IMR-90 (cell line): ENCODE data around the gene FAM200C. TPM values are rescaled to one million over a fixed set of nuclear protein-coding genes. Genes with fewer than 3 reads are reported as not detected.

Experiments used
- ATAC-seq: fragments of 200-7000 bp; cut with Tn5 transposase; 2 replicates; pipeline ENCODE4 v1.9.1; 2020; ENCODE audit warnings: low read depth, mild to moderate bottlenecking, moderate library complexity
- BruUV-seq: library from RNA; stranded (reverse); fragments of 400-500 nt; replicated peaks from 2 replicates; lab custom pipeline; 2021; lab: Mats Ljungman, UMichigan
- CTCF ChIA-PET: fragments of 300-600 bp; formaldehyde crosslinking; extraction: SDS; loops from one replicate; lab custom pipeline; 2021; ENCODE audit warnings: antibody characterized with exemption; lab: Yijun Ruan, JAX
- POLR2A ChIA-PET: fragments of 300-600 bp; sonication (Branson Sonifier 250); formaldehyde crosslinking; loops from one replicate; lab custom pipeline; 2022; ENCODE audit warnings: antibody characterized with exemption; ENCODE audit not compliant: unreplicated experiment; lab: Charles Lee
- DNase-seq: peaks from one replicate; pipeline ENCODE4 v3.0.0; 2013
- H2AFZ ChIP-seq: replicated peaks from 2 replicates; pipeline ENCODE3; 2013; ENCODE audit warnings: low read length, mild to moderate bottlenecking; ENCODE audit not compliant: poor library complexity
- H2AK5ac ChIP-seq: 2 replicates; pipeline ENCODE4 v1.6.1; 2013; ENCODE audit warnings: low read depth, low read length, inconsistent platforms
- H2AK9ac ChIP-seq: replicated peaks from 2 replicates; pipeline ENCODE3; 2013; ENCODE audit warnings: mild to moderate bottlenecking, low read depth, low read length, moderate library complexity; ENCODE audit not compliant: poor library complexity
- H2BK120ac ChIP-seq: 2 replicates; pipeline ENCODE4 v1.6.1; 2013; ENCODE audit warnings: low read depth, low read length, inconsistent platforms
- H2BK15ac ChIP-seq: 3 replicates; pipeline ENCODE4 v1.6.1; 2013; ENCODE audit warnings: low read depth, low read length, inconsistent platforms
- H2BK20ac ChIP-seq: 2 replicates; pipeline ENCODE4 v1.6.1; 2013; ENCODE audit warnings: low read depth, mild to moderate bottlenecking, inconsistent platforms, low read length, moderate library complexity
- H2BK5ac ChIP-seq: 2 replicates; pipeline ENCODE4 v1.6.1; 2013; ENCODE audit warnings: mild to moderate bottlenecking, low read depth, low read length, inconsistent platforms; ENCODE audit not compliant: poor library complexity, severe bottlenecking
- H3K14ac ChIP-seq: replicated peaks from 2 replicates; pipeline ENCODE4 v1.6.1; 2013; ENCODE audit warnings: low read depth, low read length, inconsistent platforms
- H3K18ac ChIP-seq: 2 replicates; pipeline ENCODE4 v1.6.1; 2013; ENCODE audit warnings: low read depth, low read length, control low read depth
- H3K23ac ChIP-seq: 2 replicates; pipeline ENCODE4 v1.6.1; 2013; ENCODE audit warnings: low read depth, low read length, inconsistent platforms
- H3K27ac ChIP-seq: 2 replicates; pipeline ENCODE4 v1.5.1; 2013; ENCODE audit warnings: mild to moderate bottlenecking, control low read depth, low read length; ENCODE audit not compliant: insufficient read depth
- H3K27me3 ChIP-seq: 2 replicates; pipeline ENCODE4 v1.6.1; 2013; ENCODE audit warnings: low read length; ENCODE audit not compliant: control insufficient read depth, insufficient read depth
- H3K36me3 ChIP-seq: 2 replicates; pipeline ENCODE4 v1.6.1; 2013; ENCODE audit warnings: low read length, mixed read lengths; ENCODE audit not compliant: control insufficient read depth, insufficient read depth
- H3K4ac ChIP-seq: 2 replicates; pipeline ENCODE4 v1.6.1; 2013; ENCODE audit warnings: low read depth, low read length, inconsistent platforms
- H3K4me1 ChIP-seq: 2 replicates; pipeline ENCODE4 v1.6.1; 2013; ENCODE audit warnings: low read length, mixed read lengths; ENCODE audit not compliant: control insufficient read depth, insufficient read depth
- H3K4me2 ChIP-seq: 2 replicates; pipeline ENCODE4 v1.6.1; 2013; ENCODE audit warnings: low read depth, mild to moderate bottlenecking, control low read depth, low read length, moderate library complexity
- H3K4me3 ChIP-seq: 2 replicates; pipeline ENCODE4 v1.5.1; 2013; ENCODE audit warnings: low read depth, mild to moderate bottlenecking, control low read depth, low read length, moderate library complexity; ENCODE audit not compliant: insufficient read depth
- H3K56ac ChIP-seq: 2 replicates; pipeline ENCODE4 v1.6.1; 2013; ENCODE audit warnings: low read length, inconsistent platforms; ENCODE audit not compliant: insufficient read depth; ENCODE audit errors: extremely low read depth
- H3K79me1 ChIP-seq, 2 experiments: 2 replicates each; pipeline ENCODE4 v1.6.1; 2013; ENCODE audit warnings: low read length in 2 of 2, inconsistent platforms in 1 of 2, low read depth in 1 of 2
- H3K9ac ChIP-seq: 2 replicates; pipeline ENCODE4 v1.6.1; 2013; ENCODE audit warnings: low read depth, low read length, control low read depth
- H3K9me1 ChIP-seq: 2 replicates; pipeline ENCODE4 v1.6.1; 2013; ENCODE audit warnings: low read length, inconsistent platforms; ENCODE audit not compliant: insufficient read depth
- H3K9me3 ChIP-seq: 2 replicates; pipeline ENCODE4 v1.6.1; 2013; ENCODE audit warnings: low read length; ENCODE audit not compliant: control insufficient read depth, insufficient read depth
- H4K20me1 ChIP-seq: 2 replicates; pipeline ENCODE4 v1.6.1; 2013; ENCODE audit warnings: low read length, inconsistent platforms; ENCODE audit not compliant: insufficient read depth
- H4K5ac ChIP-seq: 2 replicates; pipeline ENCODE4 v1.6.1; 2013; ENCODE audit warnings: mild to moderate bottlenecking, low read depth, low read length, control low read depth
- H4K8ac ChIP-seq, 2 experiments: 2 replicates each; pipeline ENCODE4 v1.6.1; 2013; ENCODE audit warnings: low read depth in 2 of 2, low read length in 2 of 2, control low read depth in 1 of 2, inconsistent platforms in 1 of 2
- H4K91ac ChIP-seq: 2 replicates; pipeline ENCODE4 v1.6.1; 2013; ENCODE audit warnings: low read depth, low read length, inconsistent platforms; ENCODE audit not compliant: insufficient read depth
- CEBPB ChIP-seq: IDR thresholded peaks from 2 replicates; pipeline ENCODE4 v1.6.1; 2012; ENCODE audit warnings: low read depth, low read length, improper control_type of control experiment
- CHD1 ChIP-seq: IDR thresholded peaks from 2 replicates; pipeline ENCODE4 v1.6.1; 2012; ENCODE audit warnings: low read depth, low read length, improper control_type of control experiment
- FOS ChIP-seq: fragments of 150-350 bp; IDR thresholded peaks from 2 replicates; pipeline ENCODE4 v1.6.1; 2016; ENCODE audit warnings: low read depth, low read length
- MAFK ChIP-seq: IDR thresholded peaks from 2 replicates; pipeline ENCODE4 v1.6.1; 2012; ENCODE audit warnings: low read depth, low read length, improper control_type of control experiment
- RAD21 ChIP-seq: IDR thresholded peaks from 2 replicates; pipeline ENCODE4 v1.6.1; 2012; ENCODE audit warnings: low read length, improper control_type of control experiment
- RCOR1 ChIP-seq: IDR thresholded peaks from 2 replicates; pipeline ENCODE4 v1.6.1; 2012; ENCODE audit warnings: mild to moderate bottlenecking, low read length, improper control_type of control experiment; ENCODE audit not compliant: insufficient replicate concordance
- SMC3 ChIP-seq: fragments of 150-350 bp; IDR thresholded peaks from 2 replicates; pipeline ENCODE4 v1.6.1; 2016; ENCODE audit warnings: low read depth, mild to moderate bottlenecking, antibody characterized with exemption, low read length, moderate library complexity
- WGBS, 2 experiments: methylation state at CpG; one replicate each; pipeline versions ENCODE4 v1.1.5 to v1.1.7; 2013; ENCODE audit warnings: missing lambda C conversion rate in 2 of 2; ENCODE audit not compliant: insufficient read length in 1 of 2; ENCODE audit errors: extremely low coverage in 2 of 2; 5-methylcytosine and 5-hydroxymethylcytosine counted together
- dilution Hi-C: fragments of 300-500 bp; cut with HindIII; formaldehyde crosslinking; loops from one replicate; pipeline ENCODE4 v1.14.3; 2018; ENCODE audit warnings: low sequenced_read_pairs; ENCODE audit not compliant: unreplicated experiment
- in situ Hi-C: fragments of 300-500 bp; cut with MboI; formaldehyde crosslinking; loops from 3 replicates; pipeline ENCODE4 v1.14.3; 2019; ENCODE audit warnings: low sequenced_read_pairs, inconsistent platforms, mixed read lengths
- intact Hi-C: fragments of 100-400 bp; cut with micrococcal nuclease; formaldehyde crosslinking; loops from 2 replicates; pipeline ENCODE4 v1.10.0; 2022
- polyA plus RNA-seq, 3 experiments: library from polyadenylated mRNA; depleted of rRNA; stranded (reverse); fragments of >200 nt; gene quantifications; 2 replicates each; pipeline ENCODE4 v1.2.3, GENCODE V29; 2012; ENCODE audit warnings: low replicate concordance in 1 of 3
- total RNA-seq: library from RNA; depleted of rRNA; stranded (reverse); fragments of >200 nt; gene quantifications from 2 replicates; pipeline ENCODE4 v1.2.3, GENCODE V29; 2012
- TF ChIP-seq, protein P1 (sequence below): fragments of 150-350 bp; IDR thresholded peaks from 2 replicates; pipeline ENCODE4 v1.6.1; 2016; ENCODE audit warnings: low read depth, mild to moderate bottlenecking, low read length, moderate library complexity, borderline replicate concordance
- TF ChIP-seq, protein P2 (sequence below): conservative IDR thresholded peaks from 2 replicates; pipeline ENCODE4 v1.5.1; 2012; ENCODE audit warnings: mild to moderate bottlenecking, low read depth, low read length, improper control_type of control experiment
- TF ChIP-seq, protein P3 (sequence below): fragments of 150-350 bp; IDR thresholded peaks from 2 replicates; pipeline ENCODE4 v1.6.1; 2017; ENCODE audit warnings: mild to moderate bottlenecking, antibody characterized with exemption, low read length, low read depth

The FAM200C gene
- total and polyA plus RNA-seq, 2 of the 4 experiments (the other 2 are of a cell fraction) = 1.7 to 6.3 TPM

DNA sequence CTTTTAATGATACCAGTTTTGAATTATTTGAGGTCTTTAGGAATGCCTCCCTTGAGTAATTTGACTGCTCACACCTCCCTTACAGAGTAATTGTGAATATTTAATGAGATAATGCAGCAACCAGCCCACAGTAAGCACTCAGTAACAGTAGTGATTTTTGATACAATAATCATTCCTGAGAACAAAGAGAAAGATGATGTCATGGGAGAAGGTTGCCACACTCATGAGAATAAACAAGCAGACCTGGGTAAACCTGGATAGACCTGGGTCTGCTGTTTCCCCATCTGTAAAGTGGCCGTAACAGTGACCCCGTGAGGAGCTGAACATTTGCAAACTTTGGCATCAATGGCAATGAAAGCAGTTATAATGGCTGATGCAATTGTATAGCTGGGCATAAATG is 33.6 kb downstream of the FAM200C start (continued):
- TF ChIP-seq CHD1 (no peak), SMC3 (no peak), FOS (no peak), RAD21 (no peak)

DNA sequence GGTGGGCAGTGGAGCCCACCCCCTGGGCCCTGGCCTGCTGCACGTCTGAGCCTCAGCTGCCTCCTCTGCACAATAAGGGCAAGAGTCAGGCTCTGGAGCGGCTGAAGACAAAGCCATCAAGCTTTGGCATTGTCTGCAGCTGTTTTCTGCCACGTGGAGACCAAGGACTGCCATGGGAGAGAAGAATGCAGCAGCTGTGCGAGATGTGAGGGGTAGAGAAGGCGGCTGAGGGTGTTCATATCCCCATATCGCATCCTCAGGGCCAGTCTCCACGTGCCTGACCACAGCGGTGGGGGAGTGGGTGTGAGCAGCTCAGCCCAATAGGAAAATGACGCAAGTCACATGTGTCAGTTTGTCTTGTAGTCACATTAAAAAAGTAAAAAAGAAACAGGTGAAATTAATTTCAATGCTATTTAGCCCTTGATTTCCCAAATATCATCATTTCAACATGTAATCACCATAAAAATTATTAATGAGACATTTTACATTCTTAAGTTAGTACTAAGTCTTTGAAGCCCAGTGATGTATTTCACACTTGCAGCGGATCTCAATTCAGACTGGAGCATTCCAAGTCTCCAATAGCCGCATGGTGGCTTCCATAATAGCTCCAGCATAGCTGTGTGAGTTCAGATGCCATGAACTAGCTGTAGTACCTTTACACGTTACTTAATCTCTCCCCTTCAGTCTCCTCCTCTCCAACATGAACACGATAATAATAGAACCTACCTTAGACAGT is 36.0 kb downstream of the FAM200C start:
- H3K36me3 ChIP-seq = no peaks in the 10 kb centered on the region
- no peaks in the 10 kb centered on the region for H3K27me3 ChIP-seq
- H3K27ac ChIP-seq = no peak overlapping the region
- in situ Hi-C loops = no loop called here
- intact Hi-C loops = no loop called here
- no peak for ATAC-seq
- H2BK15ac ChIP-seq = no peak overlapping the region
- no peak overlapping the region for H3K4me3 ChIP-seq
- BruUV-seq = no TSS peak
- H4K20me1 ChIP-seq = no peaks in the 10 kb centered on the region
- no peak overlapping the region for H2BK20ac ChIP-seq
- no peak overlapping the region for H3K4me2 ChIP-seq
- H3K4me1 ChIP-seq = peaks cover 2% of the 10 kb centered on the region; the same call in 1 of the 2 replicates
- H2BK120ac ChIP-seq = no peak overlapping the region
- H3K18ac ChIP-seq = no peak overlapping the region
- H3K56ac ChIP-seq = no peak overlapping the region
- no peak overlapping the region for H3K4ac ChIP-seq
- POLR2A ChIA-PET = no interaction called here
- H2AK5ac ChIP-seq = no peak overlapping the region
- H4K5ac ChIP-seq = no peak overlapping the region; the same call in 1 of the 2 replicates
- H2BK5ac ChIP-seq = no peak overlapping the region
- TF ChIP-seq SMC3 (no peak), RAD21 (no peak), MAFK (no peak), RCOR1 (no peak), CEBPB (no peak), CHD1 (no peak)
- TF ChIP-seq, protein P1, sequence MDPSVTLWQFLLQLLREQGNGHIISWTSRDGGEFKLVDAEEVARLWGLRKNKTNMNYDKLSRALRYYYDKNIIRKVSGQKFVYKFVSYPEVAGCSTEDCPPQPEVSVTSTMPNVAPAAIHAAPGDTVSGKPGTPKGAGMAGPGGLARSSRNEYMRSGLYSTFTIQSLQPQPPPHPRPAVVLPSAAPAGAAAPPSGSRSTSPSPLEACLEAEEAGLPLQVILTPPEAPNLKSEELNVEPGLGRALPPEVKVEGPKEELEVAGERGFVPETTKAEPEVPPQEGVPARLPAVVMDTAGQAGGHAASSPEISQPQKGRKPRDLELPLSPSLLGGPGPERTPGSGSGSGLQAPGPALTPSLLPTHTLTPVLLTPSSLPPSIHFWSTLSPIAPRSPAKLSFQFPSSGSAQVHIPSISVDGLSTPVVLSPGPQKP = no peak
- TF ChIP-seq, protein P2, sequence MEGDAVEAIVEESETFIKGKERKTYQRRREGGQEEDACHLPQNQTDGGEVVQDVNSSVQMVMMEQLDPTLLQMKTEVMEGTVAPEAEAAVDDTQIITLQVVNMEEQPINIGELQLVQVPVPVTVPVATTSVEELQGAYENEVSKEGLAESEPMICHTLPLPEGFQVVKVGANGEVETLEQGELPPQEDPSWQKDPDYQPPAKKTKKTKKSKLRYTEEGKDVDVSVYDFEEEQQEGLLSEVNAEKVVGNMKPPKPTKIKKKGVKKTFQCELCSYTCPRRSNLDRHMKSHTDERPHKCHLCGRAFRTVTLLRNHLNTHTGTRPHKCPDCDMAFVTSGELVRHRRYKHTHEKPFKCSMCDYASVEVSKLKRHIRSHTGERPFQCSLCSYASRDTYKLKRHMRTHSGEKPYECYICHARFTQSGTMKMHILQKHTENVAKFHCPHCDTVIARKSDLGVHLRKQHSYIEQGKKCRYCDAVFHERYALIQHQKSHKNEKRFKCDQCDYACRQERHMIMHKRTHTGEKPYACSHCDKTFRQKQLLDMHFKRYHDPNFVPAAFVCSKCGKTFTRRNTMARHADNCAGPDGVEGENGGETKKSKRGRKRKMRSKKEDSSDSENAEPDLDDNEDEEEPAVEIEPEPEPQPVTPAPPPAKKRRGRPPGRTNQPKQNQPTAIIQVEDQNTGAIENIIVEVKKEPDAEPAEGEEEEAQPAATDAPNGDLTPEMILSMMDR = no peak
- TF ChIP-seq, protein P3, sequence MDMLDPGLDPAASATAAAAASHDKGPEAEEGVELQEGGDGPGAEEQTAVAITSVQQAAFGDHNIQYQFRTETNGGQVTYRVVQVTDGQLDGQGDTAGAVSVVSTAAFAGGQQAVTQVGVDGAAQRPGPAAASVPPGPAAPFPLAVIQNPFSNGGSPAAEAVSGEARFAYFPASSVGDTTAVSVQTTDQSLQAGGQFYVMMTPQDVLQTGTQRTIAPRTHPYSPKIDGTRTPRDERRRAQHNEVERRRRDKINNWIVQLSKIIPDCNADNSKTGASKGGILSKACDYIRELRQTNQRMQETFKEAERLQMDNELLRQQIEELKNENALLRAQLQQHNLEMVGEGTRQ = no peak
- no peaks in the 10 kb centered on the region for H3K79me1 ChIP-seq
- H4K8ac ChIP-seq = no peak overlapping the region
- H3K9me3 ChIP-seq = no peaks in the 10 kb centered on the region
- no peak overlapping the region for H2AK9ac ChIP-seq
- no peak overlapping the region for H3K14ac ChIP-seq
- CTCF ChIA-PET = no interaction called here
- DNase-seq = no peak
- H2AFZ ChIP-seq = peak overlapping the region; percentile 54
- dilution Hi-C loops = loop anchor here (25.0 kb wide), 1 partner anchor 352 kb away; the partner anchor contains the start of gene TTC1
- H3K9me1 ChIP-seq = no peaks in the 10 kb centered on the region
- no peak overlapping the region for H4K91ac ChIP-seq
- WGBS, 2 experiments = 58% methylated on average over 4 of the region's 13 CpGs; no CpG with 5 or more reads in 1 of the 2 experiments
- H3K23ac ChIP-seq = no peak overlapping the region
- H3K9ac ChIP-seq = no peak overlapping the region
